K562 (cell line): ENCODE data around the gene OSGEPL1. TPM values are rescaled to one million over a fixed set of nuclear protein-coding genes. Genes with fewer than 3 reads are reported as not detected.
A peak's percentile ranks its signal among the peaks of the same experiment; 100 is the strongest.

Source experiments
- AFF4 ChIP-seq: sonication (generic); formaldehyde crosslinking; IDR thresholded peaks from 2 replicates; pipeline ENCODE4 v1.8.0; 2023; ENCODE audit warnings: mild to moderate bottlenecking, missing genetic modification reagents
- ESRRB ChIP-seq: fragments of 250-450 bp; sonication (Bioruptor Pico); IDR thresholded peaks from 2 replicates; pipeline ENCODE4 v1.5.0; 2020; ENCODE audit warnings: mild to moderate bottlenecking, moderate library complexity, borderline replicate concordance
- GATAD2B ChIP-seq: fragments of 450-650 bp; IDR thresholded peaks from 2 replicates; pipeline ENCODE4 v1.6.1; 2017; ENCODE audit warnings: mild to moderate bottlenecking, borderline replicate concordance
- HMGN3 ChIP-seq: IDR thresholded peaks from 2 replicates; pipeline ENCODE4 v1.6.1; 2011; ENCODE audit warnings: borderline replicate concordance, low read depth, mild to moderate bottlenecking, mixed read lengths, low read length; ENCODE audit not compliant: insufficient read length; ENCODE audit errors: extremely low read depth
- HNRNPH1 ChIP-seq: fragments of 200-400 bp; formaldehyde crosslinking; optimal IDR thresholded peaks from 2 replicates; pipeline ENCODE3; 2017; ENCODE audit warnings: low read depth, mild to moderate bottlenecking, low read length, moderate library complexity
- ILF3 ChIP-seq: fragments of 450-650 bp; IDR thresholded peaks from 2 replicates; pipeline ENCODE4 v1.6.1; 2018; ENCODE audit warnings: antibody characterized with exemption, mild to moderate bottlenecking, moderate library complexity, borderline replicate concordance
- PHTF2 ChIP-seq: fragments of 250-450 bp; sonication (Bioruptor Pico); IDR thresholded peaks from 2 replicates; pipeline ENCODE4 v1.5.0; 2021; ENCODE audit warnings: mild to moderate bottlenecking
- PML ChIP-seq: IDR thresholded peaks from 2 replicates; pipeline ENCODE4 v1.6.1; 2012; ENCODE audit warnings: low read length, inconsistent platforms
- U2AF1 ChIP-seq: fragments of 200-400 bp; formaldehyde crosslinking; optimal IDR thresholded peaks from 2 replicates; pipeline ENCODE3; 2017; ENCODE audit warnings: mild to moderate bottlenecking, low read depth, low read length, moderate library complexity
- ZNF253 ChIP-seq: fragments of 250-450 bp; sonication (Bioruptor Pico); conservative IDR thresholded peaks from 2 replicates; pipeline ENCODE4 v1.6.1; 2021; ENCODE audit warnings: mild to moderate bottlenecking
- ZNF695 ChIP-seq: fragments of 450-650 bp; formaldehyde crosslinking; IDR thresholded peaks from 2 replicates; pipeline ENCODE4 v1.4.0; 2020; ENCODE audit warnings: mild to moderate bottlenecking, moderate library complexity
- polyA plus RNA-seq, 8 experiments: library from polyadenylated mRNA; depleted of rRNA in 4 of 8; stranded (reverse) in 5 of 8; unstranded in 3 of 8; fragments of >200 nt; fragmentation: Nextera tagmentation in 2 of 8; fragmentation: Illumina TruSeq in 1 of 8; extraction: Ambion mirVana in 2 of 8; extraction: Trizol in 1 of 8; gene quantifications; 2 replicates each; pipeline versions ENCODE4 v1.2.1 to v1.2.3, GENCODE V29; 2011 to 2014; ENCODE audit warnings: inconsistent platforms in 1 of 8, missing spikeins in 1 of 8
- total RNA-seq, 7 experiments: library from RNA; depleted of rRNA in 6 of 7; stranded (reverse); fragments of >200 nt in 6 of 7; fragmentation: Illumina TruSeq in 2 of 7; extraction: Trizol in 2 of 7; gene quantifications; 2 replicates each; pipeline versions ENCODE4 v1.2.1 to v1.2.3, GENCODE V29; 2011 to 2021; ENCODE audit warnings: low replicate concordance in 1 of 7
- TF ChIP-seq, protein P1 (sequence below): fragments of 250-450 bp; sonication (Bioruptor Pico); IDR thresholded peaks from 2 replicates; pipeline ENCODE4 v1.4.0; 2020
- TF ChIP-seq, protein P2 (sequence below): sonication (generic); formaldehyde crosslinking; IDR thresholded peaks from 2 replicates; pipeline ENCODE4 v1.8.1; 2023; ENCODE audit warnings: mild to moderate bottlenecking, missing genetic modification reagents

The OSGEPL1 gene
- total and polyA plus RNA-seq, 9 of the 15 experiments (the other 6 are each of a cell fraction or from before 2014, with no cell fraction given), result 2.5 to 10.8 (median 6.5) TPM

DNA sequence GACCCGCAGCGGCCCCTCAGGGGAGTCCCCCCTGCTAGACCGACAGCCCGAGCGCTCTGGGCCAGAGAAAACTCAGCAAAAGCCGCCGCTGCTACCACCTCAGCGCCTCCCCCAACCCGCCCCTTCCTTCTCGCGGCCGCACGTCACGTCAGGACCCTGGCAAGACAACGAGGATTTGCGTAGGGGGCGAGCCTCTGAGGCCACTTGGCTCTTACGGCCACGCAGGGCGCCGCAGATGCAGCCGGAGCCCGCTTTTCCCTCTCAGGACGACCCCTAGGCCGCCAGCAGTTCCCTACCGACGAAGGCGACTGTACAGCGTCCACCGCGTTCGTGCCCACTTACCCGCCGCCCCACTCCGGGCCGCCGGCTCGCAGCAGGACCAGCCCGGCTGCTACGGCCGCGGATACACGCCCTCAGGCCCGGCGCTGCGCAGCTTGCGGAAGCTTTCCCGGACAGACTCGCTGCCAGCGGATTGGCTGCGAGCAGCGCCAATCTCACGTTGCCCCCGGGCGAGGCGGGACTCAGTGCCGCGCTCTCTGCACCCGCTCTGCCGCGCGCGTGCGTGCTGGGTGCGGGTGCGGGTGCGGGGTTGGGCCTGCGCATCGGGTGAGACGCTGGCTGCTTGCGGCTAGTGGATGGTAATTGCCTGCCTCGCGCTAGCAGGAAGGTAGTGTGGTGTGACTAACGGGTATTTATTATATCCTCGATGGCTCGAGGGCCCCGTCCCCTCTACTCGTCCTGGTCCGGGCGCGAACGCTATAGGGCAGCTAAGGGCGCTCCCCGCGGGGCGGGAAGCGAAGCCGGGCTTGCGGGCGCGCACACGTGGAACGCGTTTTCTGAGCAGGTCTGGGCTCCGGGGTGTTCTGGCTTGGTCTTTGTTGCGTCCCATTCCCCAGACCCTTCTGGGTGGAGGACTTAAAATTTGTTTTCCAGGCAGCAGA is 21.6 kb upstream of the OSGEPL1 start, which contains the start of the genes ORMDL1 and PMS1 (continued):
- TF ChIP-seq, protein P1, sequence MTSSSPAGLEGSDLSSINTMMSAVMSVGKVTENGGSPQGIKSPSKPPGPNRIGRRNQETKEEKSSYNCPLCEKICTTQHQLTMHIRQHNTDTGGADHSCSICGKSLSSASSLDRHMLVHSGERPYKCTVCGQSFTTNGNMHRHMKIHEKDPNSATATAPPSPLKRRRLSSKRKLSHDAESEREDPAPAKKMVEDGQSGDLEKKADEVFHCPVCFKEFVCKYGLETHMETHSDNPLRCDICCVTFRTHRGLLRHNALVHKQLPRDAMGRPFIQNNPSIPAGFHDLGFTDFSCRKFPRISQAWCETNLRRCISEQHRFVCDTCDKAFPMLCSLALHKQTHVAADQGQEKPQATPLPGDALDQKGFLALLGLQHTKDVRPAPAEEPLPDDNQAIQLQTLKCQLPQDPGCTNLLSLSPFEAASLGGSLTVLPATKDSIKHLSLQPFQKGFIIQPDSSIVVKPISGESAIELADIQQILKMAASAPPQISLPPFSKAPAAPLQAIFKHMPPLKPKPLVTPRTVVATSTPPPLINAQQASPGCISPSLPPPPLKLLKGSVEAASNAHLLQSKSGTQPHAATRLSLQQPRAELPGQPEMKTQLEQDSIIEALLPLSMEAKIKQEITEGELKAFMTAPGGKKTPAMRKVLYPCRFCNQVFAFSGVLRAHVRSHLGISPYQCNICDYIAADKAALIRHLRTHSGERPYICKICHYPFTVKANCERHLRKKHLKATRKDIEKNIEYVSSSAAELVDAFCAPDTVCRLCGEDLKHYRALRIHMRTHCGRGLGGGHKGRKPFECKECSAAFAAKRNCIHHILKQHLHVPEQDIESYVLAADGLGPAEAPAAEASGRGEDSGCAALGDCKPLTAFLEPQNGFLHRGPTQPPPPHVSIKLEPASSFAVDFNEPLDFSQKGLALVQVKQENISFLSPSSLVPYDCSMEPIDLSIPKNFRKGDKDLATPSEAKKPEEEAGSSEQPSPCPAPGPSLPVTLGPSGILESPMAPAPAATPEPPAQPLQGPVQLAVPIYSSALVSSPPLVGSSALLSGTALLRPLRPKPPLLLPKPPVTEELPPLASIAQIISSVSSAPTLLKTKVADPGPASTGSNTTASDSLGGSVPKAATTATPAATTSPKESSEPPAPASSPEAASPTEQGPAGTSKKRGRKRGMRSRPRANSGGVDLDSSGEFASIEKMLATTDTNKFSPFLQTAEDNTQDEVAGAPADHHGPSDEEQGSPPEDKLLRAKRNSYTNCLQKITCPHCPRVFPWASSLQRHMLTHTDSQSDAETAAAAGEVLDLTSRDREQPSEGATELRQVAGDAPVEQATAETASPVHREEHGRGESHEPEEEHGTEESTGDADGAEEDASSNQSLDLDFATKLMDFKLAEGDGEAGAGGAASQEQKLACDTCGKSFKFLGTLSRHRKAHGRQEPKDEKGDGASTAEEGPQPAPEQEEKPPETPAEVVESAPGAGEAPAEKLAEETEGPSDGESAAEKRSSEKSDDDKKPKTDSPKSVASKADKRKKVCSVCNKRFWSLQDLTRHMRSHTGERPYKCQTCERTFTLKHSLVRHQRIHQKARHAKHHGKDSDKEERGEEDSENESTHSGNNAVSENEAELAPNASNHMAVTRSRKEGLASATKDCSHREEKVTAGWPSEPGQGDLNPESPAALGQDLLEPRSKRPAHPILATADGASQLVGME, result no peak
- TF ChIP-seq PHTF2 (CRISPR knock-in tag), result no peak
- TF ChIP-seq HMGN3, result peak; percentile 39
- no peak for TF ChIP-seq AFF4 (CRISPR knock-in tag)
- no peak for TF ChIP-seq ZNF695 (CRISPR knock-in tag)
- peak; percentile 66 for TF ChIP-seq HNRNPH1
- TF ChIP-seq, protein P2, sequence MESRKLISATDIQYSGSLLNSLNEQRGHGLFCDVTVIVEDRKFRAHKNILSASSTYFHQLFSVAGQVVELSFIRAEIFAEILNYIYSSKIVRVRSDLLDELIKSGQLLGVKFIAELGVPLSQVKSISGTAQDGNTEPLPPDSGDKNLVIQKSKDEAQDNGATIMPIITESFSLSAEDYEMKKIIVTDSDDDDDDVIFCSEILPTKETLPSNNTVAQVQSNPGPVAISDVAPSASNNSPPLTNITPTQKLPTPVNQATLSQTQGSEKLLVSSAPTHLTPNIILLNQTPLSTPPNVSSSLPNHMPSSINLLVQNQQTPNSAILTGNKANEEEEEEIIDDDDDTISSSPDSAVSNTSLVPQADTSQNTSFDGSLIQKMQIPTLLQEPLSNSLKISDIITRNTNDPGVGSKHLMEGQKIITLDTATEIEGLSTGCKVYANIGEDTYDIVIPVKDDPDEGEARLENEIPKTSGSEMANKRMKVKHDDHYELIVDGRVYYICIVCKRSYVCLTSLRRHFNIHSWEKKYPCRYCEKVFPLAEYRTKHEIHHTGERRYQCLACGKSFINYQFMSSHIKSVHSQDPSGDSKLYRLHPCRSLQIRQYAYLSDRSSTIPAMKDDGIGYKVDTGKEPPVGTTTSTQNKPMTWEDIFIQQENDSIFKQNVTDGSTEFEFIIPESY (CRISPR knock-in tag), result 0 out of 2 replicates have a peak, but pooled peaks have one; percentile 26
- no peak for TF ChIP-seq ILF3
- TF ChIP-seq PML, result peak; percentile 62
- TF ChIP-seq U2AF1, result peak; percentile 53
- TF ChIP-seq ZNF253 (CRISPR knock-in tag), result no peak
- TF ChIP-seq GATAD2B, result no peak
- TF ChIP-seq ESRRB (CRISPR knock-in tag), result no peak
